SJSA1 (cell line): ENCODE data around the gene LAMA3. TPM values are rescaled to one million over a fixed set of nuclear protein-coding genes. Genes with fewer than 3 reads are reported as not detected.
"Not testable (repeated sequence)": the region's sequence is repeated elsewhere in the genome, so short reads cannot be mapped to it uniquely, and the experiment has no call there.

Source experiments
- DNase-seq, 2 experiments: peaks; one replicate each; pipeline ENCODE4 v3.0.0-alpha.2; 2015 to 2020; ENCODE audit warnings: low spot score in 2 of 2, low read depth in 1 of 2
- H3K27ac ChIP-seq: fragments of 250-450 bp; sonication (Bioruptor Pico); 2 replicates; pipeline ENCODE4 v1.5.1; 2020; ENCODE audit warnings: mild to moderate bottlenecking, moderate library complexity
- H3K27me3 ChIP-seq: fragments of 250-450 bp; sonication (Bioruptor Pico); replicated peaks from 2 replicates; pipeline ENCODE4 v1.5.1; 2020; ENCODE audit warnings: mild to moderate bottlenecking, moderate library complexity
- H3K36me3 ChIP-seq: fragments of 250-450 bp; sonication (Bioruptor Pico); 2 replicates; pipeline ENCODE4 v1.5.1; 2020; ENCODE audit warnings: mild to moderate bottlenecking
- H3K4me1 ChIP-seq: fragments of 250-450 bp; sonication (Bioruptor Pico); replicated peaks from 2 replicates; pipeline ENCODE4 v1.6.1; 2021; ENCODE audit warnings: mild to moderate bottlenecking
- H3K4me3 ChIP-seq: fragments of 250-450 bp; sonication (Bioruptor Pico); 2 replicates; pipeline ENCODE4 v1.5.1; 2020; ENCODE audit warnings: mild to moderate bottlenecking
- H3K9me3 ChIP-seq: fragments of 250-450 bp; sonication (Bioruptor Pico); replicated peaks from 2 replicates; pipeline ENCODE4 v1.5.1; 2020; ENCODE audit warnings: mild to moderate bottlenecking
- total RNA-seq: library from RNA; depleted of rRNA; stranded (reverse); fragments of >200 nt; shearing (Covaris generic); gene quantifications from 2 replicates; pipeline ENCODE4 v1.2.3, GENCODE V29; 2014

The LAMA3 gene
- total RNA-seq, 1 experiment from 2014 or later, result 0.61 TPM

- no peak for DNase-seq
- no peaks in the 10 kb centered on the region for H3K27me3 ChIP-seq
- H3K4me1 ChIP-seq, result peaks cover 37% of the 10 kb centered on the region
- peak overlapping the region; percentile 83 for H3K27ac ChIP-seq
- no peaks in the 10 kb centered on the region for H3K36me3 ChIP-seq
- H3K9me3 ChIP-seq, result peaks cover 4% of the 10 kb centered on the region; the same call in 1 of the 2 replicates
- no peak overlapping the region for H3K4me3 ChIP-seq
Observed at GRCh38 chr18:23718731-23719130, 29.5 kb downstream of the LAMA3 start.

DNA sequence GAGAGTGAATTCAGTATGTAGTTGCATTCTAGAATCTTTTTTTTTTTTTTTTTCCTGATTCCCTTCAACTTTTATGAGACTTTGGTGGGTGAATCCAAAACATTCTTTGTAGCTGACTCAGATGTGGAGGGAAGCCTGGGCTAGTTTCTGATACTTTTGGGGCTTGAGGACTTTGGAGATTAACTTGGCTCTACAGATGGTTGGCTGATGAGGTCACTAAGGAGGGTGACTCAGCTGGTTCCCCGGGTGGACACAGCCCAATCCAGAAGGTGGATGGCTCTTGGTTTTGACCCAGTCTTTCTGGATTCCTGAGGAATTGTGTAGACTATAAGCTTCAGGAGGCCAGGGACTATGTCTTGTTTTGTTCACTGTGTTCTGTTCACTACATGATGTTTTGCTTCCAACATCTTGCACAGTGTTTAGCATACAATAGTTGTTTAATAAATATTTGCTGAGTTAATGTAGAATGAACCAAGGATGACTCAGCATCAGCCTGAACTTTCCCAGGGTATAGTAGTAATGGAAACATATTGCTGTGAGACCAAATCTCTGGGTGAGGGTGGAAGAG lies 30.5 kb downstream of the LAMA3 start:
- DNase-seq, result peak; percentile 92 to 97
- H3K4me1 ChIP-seq, result peaks cover 37% of the 10 kb centered on the region

GRCh38 chr18:23721696-23722480 lies 32.6 kb downstream of the LAMA3 start:
- no peak for DNase-seq
- Histone ChIP-seq H3K27ac (no peak overlapping the region), H3K36me3 (no peaks in the 10 kb centered on the region), H3K4me1 (peaks cover 30% of the 10 kb centered on the region), H3K4me3 (no peak overlapping the region), H3K27me3 (no peaks in the 10 kb centered on the region), H3K9me3 (peaks cover 4% of the 10 kb centered on the region; the same call in 1 of the 2 replicates)

More for the DNA sequence above, 30.5 kb downstream of the LAMA3 start:
- Histone ChIP-seq H3K27ac (peak overlapping the region; percentile 83), H3K9me3 (peaks cover 4% of the 10 kb centered on the region; the same call in 1 of the 2 replicates), H3K36me3 (no peaks in the 10 kb centered on the region), H3K27me3 (no peaks in the 10 kb centered on the region), H3K4me3 (no peak overlapping the region)

DNA sequence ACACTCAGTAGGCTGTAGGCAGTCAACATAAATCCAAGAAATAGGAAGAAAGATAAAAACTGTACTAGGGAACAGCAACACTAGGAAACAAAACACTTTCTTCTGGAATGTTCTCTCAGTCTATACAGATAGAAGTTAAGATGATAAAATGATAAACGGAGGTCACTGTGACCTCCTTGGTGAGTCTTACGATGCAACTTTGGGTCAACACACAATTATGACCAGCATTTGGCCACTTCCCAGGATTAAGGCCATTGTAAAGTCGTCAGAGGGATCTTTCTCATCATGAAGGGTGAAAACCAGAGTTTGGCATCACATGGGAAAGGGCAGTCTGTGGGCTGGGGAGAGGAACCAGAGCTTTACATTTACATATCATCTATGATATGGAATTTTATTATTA lies 33.4 kb downstream of the LAMA3 start:
- no peak for DNase-seq

DNA sequence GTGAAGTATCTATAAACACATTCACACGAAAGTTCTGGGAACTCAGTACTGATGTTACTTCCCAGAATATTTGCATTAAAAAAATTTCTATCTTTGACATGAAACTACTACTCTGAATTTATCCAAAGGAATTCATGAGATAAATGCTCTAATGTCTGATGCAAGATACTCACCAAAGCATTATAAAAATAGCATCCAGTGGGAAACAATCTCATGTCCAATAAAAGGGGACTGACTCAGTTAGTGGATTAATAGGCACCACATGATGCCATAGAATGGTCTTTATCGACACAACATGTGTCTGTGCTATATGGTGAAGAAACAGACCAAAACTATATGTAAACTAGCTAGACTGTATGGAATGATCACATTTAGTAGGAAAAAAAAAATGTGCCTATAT lies 33.9 kb downstream of the LAMA3 start:
- Histone ChIP-seq H3K4me3 (no peak overlapping the region), H3K36me3 (no peaks in the 10 kb centered on the region), H3K27ac (no peak overlapping the region), H3K27me3 (no peaks in the 10 kb centered on the region), H3K9me3 (peaks cover 4% of the 10 kb centered on the region; the same call in 1 of the 2 replicates), H3K4me1 (peaks cover 21% of the 10 kb centered on the region)
- no peak for DNase-seq

More for the DNA sequence above, 33.4 kb downstream of the LAMA3 start:
- Histone ChIP-seq H3K4me1 (peaks cover 25% of the 10 kb centered on the region), H3K36me3 (no peaks in the 10 kb centered on the region), H3K4me3 (no peak overlapping the region), H3K27me3 (no peaks in the 10 kb centered on the region), H3K27ac (no peak overlapping the region), H3K9me3 (peaks cover 4% of the 10 kb centered on the region; the same call in 1 of the 2 replicates)

DNA sequence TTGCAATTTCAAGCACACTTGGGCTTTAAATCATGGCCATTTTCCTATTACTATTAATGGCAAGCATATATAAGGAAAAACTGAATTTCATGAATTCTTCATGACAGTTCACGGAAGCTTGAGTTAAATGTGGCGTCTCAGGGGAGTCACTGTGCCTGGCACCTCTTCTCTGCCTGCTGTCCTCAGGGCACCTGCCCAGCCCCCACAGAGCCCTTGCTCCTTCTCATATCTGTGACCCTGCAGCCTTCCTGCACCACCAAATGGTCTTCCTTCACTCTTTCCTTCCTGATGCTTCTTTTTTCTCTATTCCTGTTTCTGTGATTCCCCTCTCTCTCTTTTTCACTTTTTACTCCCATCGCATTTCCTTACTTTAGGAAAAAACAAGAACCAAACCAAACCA lies 35.4 kb downstream of the LAMA3 start:
- H3K4me3 ChIP-seq, result no peak overlapping the region
- H3K27ac ChIP-seq, result no peak overlapping the region
- no peaks in the 10 kb centered on the region for H3K36me3 ChIP-seq
- no peak for DNase-seq
- peaks cover 4% of the 10 kb centered on the region; the same call in 1 of the 2 replicates for H3K9me3 ChIP-seq
- peaks cover 6% of the 10 kb centered on the region for H3K4me1 ChIP-seq
- H3K27me3 ChIP-seq, result no peaks in the 10 kb centered on the region

- H3K4me3 ChIP-seq, result no peak overlapping the region
- peaks cover 3% of the 10 kb centered on the region; the same call in 1 of the 2 replicates for H3K9me3 ChIP-seq
- no peaks in the 10 kb centered on the region for H3K36me3 ChIP-seq
- no peaks in the 10 kb centered on the region for H3K27me3 ChIP-seq
- H3K27ac ChIP-seq, result no peak overlapping the region
- no peaks in the 10 kb centered on the region; the same call in 1 of the 2 replicates for H3K4me1 ChIP-seq
- DNase-seq, result no peak
Observed at GRCh38 chr18:23725351-23725750, 36.1 kb downstream of the LAMA3 start.

GRCh38 chr18:23725827-23726661 lies 36.8 kb downstream of the LAMA3 start:
- no peak for DNase-seq
- H3K9me3 ChIP-seq, result no peaks in the 10 kb centered on the region

DNA sequence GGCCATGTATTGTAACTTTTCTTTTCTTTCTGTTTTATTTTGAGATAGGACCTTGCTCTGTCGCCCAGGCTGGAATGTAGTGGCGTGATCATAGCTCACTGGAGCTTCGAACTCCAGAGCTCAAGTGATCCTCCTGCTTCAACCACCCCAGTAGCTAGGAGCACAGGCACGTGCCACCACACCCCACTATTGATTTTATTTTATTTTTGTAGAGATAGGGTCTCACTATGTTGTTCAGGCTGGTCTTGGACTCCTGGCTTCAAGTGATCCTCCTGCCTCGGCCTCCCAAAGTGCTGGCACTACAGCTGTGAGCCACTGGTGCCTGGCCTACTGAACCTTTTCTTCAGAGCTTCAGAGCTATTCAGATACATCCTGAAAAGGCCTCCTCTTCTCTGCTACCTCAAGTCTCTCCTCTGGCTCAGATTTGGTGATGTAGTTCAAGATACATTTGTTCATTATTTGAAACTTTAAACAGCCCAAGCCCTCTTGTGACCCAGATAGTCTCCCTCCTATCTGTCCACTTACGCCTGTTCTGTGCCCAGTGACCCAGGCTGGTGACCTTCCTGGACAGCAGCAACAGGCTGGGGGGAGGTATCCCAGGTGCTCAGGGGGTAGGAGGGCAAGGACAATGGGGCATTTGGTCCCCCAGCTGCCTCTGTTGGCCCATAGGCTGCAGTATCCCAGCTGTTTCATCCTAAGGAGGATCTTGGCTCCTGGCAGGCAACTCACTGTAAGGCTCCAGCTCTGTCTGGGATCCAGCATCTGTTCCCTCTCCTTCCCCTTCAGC lies 38.6 kb downstream of the LAMA3 start:
- Histone ChIP-seq H3K27ac (no peak overlapping the region), H3K36me3 (no peaks in the 10 kb centered on the region), H3K9me3 (no peaks in the 10 kb centered on the region), H3K4me3 (no peak overlapping the region), H3K4me1 (no peaks in the 10 kb centered on the region), H3K27me3 (0 out of 2 replicates have a peak, but pooled peaks cover 2% of the 10 kb centered on the region)
- DNase-seq, result no peak

More at GRCh38 chr18:23725827-23726661, 36.8 kb downstream of the LAMA3 start:
- Histone ChIP-seq H3K4me3 (no peak overlapping the region), H3K27me3 (no peaks in the 10 kb centered on the region), H3K36me3 (no peaks in the 10 kb centered on the region), H3K27ac (no peak overlapping the region), H3K4me1 (no peaks in the 10 kb centered on the region)

- H3K4me1 ChIP-seq, result no peaks in the 10 kb centered on the region
- no peak for DNase-seq
Observed at GRCh38 chr18:23730857-23731256, 41.6 kb downstream of the LAMA3 start.

GRCh38 chr18:23731861-23732260 lies 42.6 kb downstream of the LAMA3 start:
- H3K27ac ChIP-seq, result no peak overlapping the region

More at GRCh38 chr18:23730857-23731256, 41.6 kb downstream of the LAMA3 start:
- Histone ChIP-seq H3K27ac (no peak overlapping the region), H3K9me3 (no peaks in the 10 kb centered on the region), H3K27me3 (0 out of 2 replicates have a peak, but pooled peaks cover 2% of the 10 kb centered on the region), H3K4me3 (no peak overlapping the region), H3K36me3 (no peaks in the 10 kb centered on the region)

GRCh38 chr18:23732439-23732838 lies 43.2 kb downstream of the LAMA3 start:
- no peaks in the 10 kb centered on the region for H3K4me1 ChIP-seq
- H3K27ac ChIP-seq, result no peak overlapping the region
- no peak for DNase-seq
- H3K4me3 ChIP-seq, result no peak overlapping the region
- no peaks in the 10 kb centered on the region for H3K9me3 ChIP-seq
- no peaks in the 10 kb centered on the region for H3K36me3 ChIP-seq
- 0 out of 2 replicates have a peak, but pooled peaks cover 7% of the 10 kb centered on the region for H3K27me3 ChIP-seq

More at GRCh38 chr18:23731861-23732260, 42.6 kb downstream of the LAMA3 start:
- 0 out of 2 replicates have a peak, but pooled peaks cover 7% of the 10 kb centered on the region for H3K27me3 ChIP-seq
- no peak overlapping the region for H3K4me3 ChIP-seq
- no peaks in the 10 kb centered on the region for H3K4me1 ChIP-seq
- H3K9me3 ChIP-seq, result no peaks in the 10 kb centered on the region
- H3K36me3 ChIP-seq, result no peaks in the 10 kb centered on the region
- no peak for DNase-seq

DNA sequence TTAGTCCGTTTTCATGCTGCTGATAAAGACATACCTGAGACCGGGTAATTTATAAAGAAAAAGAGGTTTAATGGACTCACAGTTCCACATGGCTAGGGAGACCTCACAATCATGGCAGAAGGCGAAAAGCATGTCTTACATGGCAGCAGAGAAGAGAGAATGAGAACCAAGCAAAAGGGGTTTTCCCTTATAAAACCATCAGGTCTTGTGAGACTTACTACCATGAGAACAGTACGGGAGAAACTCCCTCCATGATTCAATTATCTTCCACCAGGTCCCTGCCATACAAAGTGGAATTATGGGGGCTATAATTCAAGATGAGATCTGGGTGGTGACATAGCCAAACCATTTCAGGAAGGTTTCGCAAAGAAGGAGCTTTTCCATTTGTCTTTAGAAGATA lies 44.0 kb downstream of the LAMA3 start:
- H3K4me1 ChIP-seq, H3K27me3 ChIP-seq, H3K27ac ChIP-seq, DNase-seq, H3K9me3 ChIP-seq, H3K4me3 ChIP-seq, H3K36me3 ChIP-seq: not testable (repeated sequence)
